ENCODE results near the gene SLC39A5. TPM values are rescaled to one million over a fixed set of nuclear protein-coding genes. Genes with fewer than 3 reads are reported as not detected.

SLC39A5 gene
- total RNA-seq, 1 donor from 2014 or later, result not detected

- TF ChIP-seq, protein P1, sequence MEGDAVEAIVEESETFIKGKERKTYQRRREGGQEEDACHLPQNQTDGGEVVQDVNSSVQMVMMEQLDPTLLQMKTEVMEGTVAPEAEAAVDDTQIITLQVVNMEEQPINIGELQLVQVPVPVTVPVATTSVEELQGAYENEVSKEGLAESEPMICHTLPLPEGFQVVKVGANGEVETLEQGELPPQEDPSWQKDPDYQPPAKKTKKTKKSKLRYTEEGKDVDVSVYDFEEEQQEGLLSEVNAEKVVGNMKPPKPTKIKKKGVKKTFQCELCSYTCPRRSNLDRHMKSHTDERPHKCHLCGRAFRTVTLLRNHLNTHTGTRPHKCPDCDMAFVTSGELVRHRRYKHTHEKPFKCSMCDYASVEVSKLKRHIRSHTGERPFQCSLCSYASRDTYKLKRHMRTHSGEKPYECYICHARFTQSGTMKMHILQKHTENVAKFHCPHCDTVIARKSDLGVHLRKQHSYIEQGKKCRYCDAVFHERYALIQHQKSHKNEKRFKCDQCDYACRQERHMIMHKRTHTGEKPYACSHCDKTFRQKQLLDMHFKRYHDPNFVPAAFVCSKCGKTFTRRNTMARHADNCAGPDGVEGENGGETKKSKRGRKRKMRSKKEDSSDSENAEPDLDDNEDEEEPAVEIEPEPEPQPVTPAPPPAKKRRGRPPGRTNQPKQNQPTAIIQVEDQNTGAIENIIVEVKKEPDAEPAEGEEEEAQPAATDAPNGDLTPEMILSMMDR (IDR thresholded peaks at IDR 0.05), result no peak
- DNase-seq (ENCODE audit: extremely low spot score, unreplicated experiment), result no peak
- Mint-ChIP-seq H3K4me1 (ENCODE audit: unreplicated experiment) (peaks cover 2% of the 10 kb centered on the region), H3K27ac (ENCODE audit: unreplicated experiment) (peak overlapping the region; percentile 10), H3K4me3 (ENCODE audit: unreplicated experiment) (no peak overlapping the region), H3K27me3 (ENCODE audit: unreplicated experiment) (no peaks in the 10 kb centered on the region), H3K36me3 (ENCODE audit: unreplicated experiment) (peaks cover 36% of the 10 kb centered on the region), H3K9me3 (ENCODE audit: unreplicated experiment) (no peaks in the 10 kb centered on the region)
Measured at GRCh38 chr12:56286044-56286830, 56.4 kb downstream of the SLC39A5 start.

Other genes with a start within 250 kb of the SLC39A5 start
- 16.2 and 19.4 TPM in 2 replicates for gene SUOX, start 232.8 kb upstream of the SLC39A5 start, total RNA-seq
- gene IKZF4, start 209.0 kb upstream of the SLC39A5 start, total RNA-seq, result 8.2 and 10.6 TPM in 2 replicates
- 25.0 and 25.3 TPM in 2 replicates for gene RPS26, start 188.1 kb upstream of the SLC39A5 start, total RNA-seq
- gene ERBB3, start 149.9 kb upstream of the SLC39A5 start, total RNA-seq, result 0.97 and 1.2 TPM in 2 replicates
- gene PA2G4, start 125.5 kb upstream of the SLC39A5 start, total RNA-seq, result 85.9 and 87.9 TPM in 2 replicates
- gene RPL41, start 113.4 kb upstream of the SLC39A5 start, total RNA-seq, result 3,386 and 3,580 TPM in 2 replicates
- gene ZC3H10, start 111.8 kb upstream of the SLC39A5 start, total RNA-seq, result 10.5 and 11.8 TPM in 2 replicates
- 127 and 142 TPM in 2 replicates for gene ESYT1, start 101.8 kb upstream of the SLC39A5 start, total RNA-seq
- 123 and 139 TPM in 2 replicates for gene MYL6B, start 77.5 kb upstream of the SLC39A5 start, total RNA-seq
- 1,490 and 1,549 TPM in 2 replicates for gene MYL6, start 71.7 kb upstream of the SLC39A5 start, total RNA-seq
- 122 and 128 TPM in 2 replicates for gene SMARCC2, start 40.6 kb upstream of the SLC39A5 start, total RNA-seq
- gene RNF41, start 8.1 kb upstream of the SLC39A5 start, total RNA-seq, result 71.2 and 77.8 TPM in 2 replicates
- 42.1 and 45.3 TPM in 2 replicates for gene NABP2, start 5.7 kb upstream of the SLC39A5 start, total RNA-seq
- gene ANKRD52, start 28.3 kb downstream of the SLC39A5 start, total RNA-seq, result 67.7 and 75.4 TPM in 2 replicates
- 12.8 and 14.4 TPM in 2 replicates for gene COQ10A, start 36.9 kb downstream of the SLC39A5 start, total RNA-seq
- gene CS, start 70.3 kb downstream of the SLC39A5 start, total RNA-seq, result 199 and 206 TPM in 2 replicates
- 154 and 177 TPM in 2 replicates for gene CNPY2, start 85.9 kb downstream of the SLC39A5 start, total RNA-seq
- gene PAN2, start 103.9 kb downstream of the SLC39A5 start, total RNA-seq, result 52.7 and 56.6 TPM in 2 replicates
- gene IL23A, start 108.8 kb downstream of the SLC39A5 start, total RNA-seq, result not detected in 2 replicates
- 327 and 334 TPM in 2 replicates for gene STAT2, start 130.1 kb downstream of the SLC39A5 start, total RNA-seq
- gene APOF, start 132.8 kb downstream of the SLC39A5 start, total RNA-seq, result not detected in 2 replicates
- gene TIMELESS, start 219.4 kb downstream of the SLC39A5 start, total RNA-seq, result 15.9 and 16.2 TPM in 2 replicates
- gene MIP, start 224.6 kb downstream of the SLC39A5 start, total RNA-seq, result not detected in 2 replicates
- gene SPRYD4, start 238.5 kb downstream of the SLC39A5 start, total RNA-seq, result 2.7 and 3.1 TPM in 2 replicates

Measured in osteocyte (in vitro differentiated cells).